NCI-H2227 (cell line): Measurements from ENCODE around the gene XRN2.
"Not testable (repeated sequence)": the region's sequence is repeated elsewhere in the genome, so short reads cannot be mapped to it uniquely, and the experiment has no call there.

Source experiments
- DNase-seq: peaks from one replicate; lab custom pipeline; 2025; ENCODE audit not compliant: unreplicated experiment; lab: John Stamatoyannopoulos, UW

The XRN2 gene

GRCh38 chr20:21344961-21345360 is 41.8 kb downstream of the XRN2 start:
- DNase-seq: no peak

GRCh38 chr20:21352703-21353102 is 49.6 kb downstream of the XRN2 start:
- DNase-seq: no peak

GRCh38 chr20:21353236-21353635 is 50.1 kb downstream of the XRN2 start:
- no peak for DNase-seq

- DNase-seq: no peak
Measured at GRCh38 chr20:21355981-21356380, 52.9 kb downstream of the XRN2 start.

GRCh38 chr20:21356386-21356785 is 53.3 kb downstream of the XRN2 start:
- no peak for DNase-seq

- DNase-seq: no peak
Measured at GRCh38 chr20:21357844-21358243, 54.7 kb downstream of the XRN2 start.

GRCh38 chr20:21358737-21359136 is 55.6 kb downstream of the XRN2 start:
- no peak for DNase-seq

- no peak for DNase-seq
Measured at GRCh38 chr20:21360705-21361104, 57.6 kb downstream of the XRN2 start.

GRCh38 chr20:21361266-21361665 is 58.1 kb downstream of the XRN2 start:
- DNase-seq: no peak

GRCh38 chr20:21364413-21364812 is 61.3 kb downstream of the XRN2 start:
- DNase-seq: no peak

- no peak for DNase-seq
Measured at GRCh38 chr20:21365771-21366170, 62.6 kb downstream of the XRN2 start.

- not testable (repeated sequence) for DNase-seq
Measured at GRCh38 chr20:21366273-21366672, 63.1 kb downstream of the XRN2 start.

GRCh38 chr20:21368791-21369190 is 65.7 kb downstream of the XRN2 start:
- DNase-seq: no peak

- DNase-seq: no peak
Measured at GRCh38 chr20:21371193-21371592, 68.1 kb downstream of the XRN2 start.

GRCh38 chr20:21372016-21372415 is 68.9 kb downstream of the XRN2 start:
- DNase-seq: no peak

- DNase-seq: no peak
Measured at GRCh38 chr20:21373436-21373835, 70.3 kb downstream of the XRN2 start.

GRCh38 chr20:21376626-21377025 is 73.5 kb downstream of the XRN2 start:
- DNase-seq: no peak

GRCh38 chr20:21377701-21378100 is 74.6 kb downstream of the XRN2 start:
- no peak for DNase-seq

GRCh38 chr20:21378259-21378658 is 75.1 kb downstream of the XRN2 start:
- DNase-seq: no peak

- DNase-seq: no peak
Measured at GRCh38 chr20:21380711-21381110, 77.6 kb downstream of the XRN2 start.

GRCh38 chr20:21381619-21382018 is 78.5 kb downstream of the XRN2 start:
- DNase-seq: no peak

GRCh38 chr20:21384308-21384892 is 81.3 kb downstream of the XRN2 start:
- no peak for DNase-seq

GRCh38 chr20:21386111-21386510 is 83.0 kb downstream of the XRN2 start:
- no peak for DNase-seq

- no peak for DNase-seq
Measured at GRCh38 chr20:21387528-21387927, 84.4 kb downstream of the XRN2 start.
